Dermis microvascular lymphatic vessel endothelial cell (primary cell): Measurements from ENCODE around the gene TMC4. TPM values are rescaled to one million over a fixed set of nuclear protein-coding genes. Genes with fewer than 3 reads are reported as not detected.
"Not testable (repeated sequence)": the region's sequence is repeated elsewhere in the genome, so short reads cannot be mapped to it uniquely, and the experiment has no call there.

Source experiments
- DNase-seq, 2 donors: peaks; one replicate each; pipeline versions ENCODE4 v3.0.0 to v3.0.0-alpha.2; 2010; ENCODE audit warnings: low read depth in 2 of 2
- total RNA-seq: library from RNA; depleted of rRNA; stranded (reverse); fragments of >200 nt; gene quantifications from 2 replicates; pipeline ENCODE4 v1.2.1, GENCODE V29; 2014

Gene TMC4, protein sequence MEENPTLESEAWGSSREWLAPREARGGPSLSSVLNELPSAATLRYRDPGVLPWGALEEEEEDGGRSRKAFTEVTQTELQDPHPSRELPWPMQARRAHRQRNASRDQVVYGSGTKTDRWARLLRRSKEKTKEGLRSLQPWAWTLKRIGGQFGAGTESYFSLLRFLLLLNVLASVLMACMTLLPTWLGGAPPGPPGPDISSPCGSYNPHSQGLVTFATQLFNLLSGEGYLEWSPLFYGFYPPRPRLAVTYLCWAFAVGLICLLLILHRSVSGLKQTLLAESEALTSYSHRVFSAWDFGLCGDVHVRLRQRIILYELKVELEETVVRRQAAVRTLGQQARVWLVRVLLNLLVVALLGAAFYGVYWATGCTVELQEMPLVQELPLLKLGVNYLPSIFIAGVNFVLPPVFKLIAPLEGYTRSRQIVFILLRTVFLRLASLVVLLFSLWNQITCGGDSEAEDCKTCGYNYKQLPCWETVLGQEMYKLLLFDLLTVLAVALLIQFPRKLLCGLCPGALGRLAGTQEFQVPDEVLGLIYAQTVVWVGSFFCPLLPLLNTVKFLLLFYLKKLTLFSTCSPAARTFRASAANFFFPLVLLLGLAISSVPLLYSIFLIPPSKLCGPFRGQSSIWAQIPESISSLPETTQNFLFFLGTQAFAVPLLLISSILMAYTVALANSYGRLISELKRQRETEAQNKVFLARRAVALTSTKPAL
- 0.25 TPM in 1 of 2 replicates, not detected in the other for total RNA-seq

GRCh38 chr19:54172471-54173358 lies at the start of gene TMC4:
TMC4 (minus strand) TSS chr19:54173160; CDS start chr19:54173117, 43 bp downstream.
- no peak for DNase-seq

- not testable (repeated sequence) for DNase-seq
These were observed 49.0 kb upstream of the TMC4 start for GRCh38 chr19:54221947-54222346.

- not testable (repeated sequence) for DNase-seq
These were observed 46.7 kb upstream of the TMC4 start for GRCh38 chr19:54219702-54220101.

- DNase-seq = no peak
These were observed 46.2 kb upstream of the TMC4 start for GRCh38 chr19:54218960-54219661.

- DNase-seq = no peak
These were observed 45.3 kb upstream of the TMC4 start for GRCh38 chr19:54218259-54218658.

DNA sequence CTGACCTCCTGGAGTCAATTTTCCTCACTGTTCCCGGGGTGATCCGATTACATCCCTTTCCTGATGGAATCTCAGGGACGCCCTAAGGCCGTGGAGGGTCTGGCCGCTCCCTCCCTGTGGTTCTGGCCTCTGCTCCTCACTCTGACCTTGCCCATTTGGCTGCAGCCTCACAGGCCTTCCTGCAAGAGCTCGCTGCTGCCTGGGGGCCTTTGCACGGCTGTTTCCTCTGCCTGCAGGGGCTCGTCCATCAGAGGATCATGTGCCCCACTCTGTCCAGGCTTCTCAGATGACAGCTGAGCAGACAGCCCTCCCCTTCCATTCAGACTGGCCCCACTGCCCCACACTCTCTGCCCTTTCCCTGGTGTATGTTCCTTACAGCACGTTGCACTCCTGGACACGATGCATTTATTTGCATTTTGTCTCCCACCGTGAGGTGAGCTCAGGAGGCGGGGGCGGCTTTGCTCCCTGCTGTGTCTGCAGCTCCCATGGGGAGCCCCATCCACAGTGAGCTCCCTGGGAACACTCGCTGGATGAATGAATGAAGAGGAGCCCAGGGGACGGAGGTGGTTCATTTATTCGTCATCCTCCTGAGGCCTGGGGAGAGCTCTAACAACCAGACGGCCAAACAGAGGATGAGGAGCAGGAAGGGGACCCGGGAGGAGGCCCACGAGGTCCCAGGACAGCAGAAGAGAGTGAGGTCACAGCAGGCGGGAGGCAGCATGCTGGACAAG lies 44.7 kb upstream of the TMC4 start:
- DNase-seq = not testable (repeated sequence)

DNA sequence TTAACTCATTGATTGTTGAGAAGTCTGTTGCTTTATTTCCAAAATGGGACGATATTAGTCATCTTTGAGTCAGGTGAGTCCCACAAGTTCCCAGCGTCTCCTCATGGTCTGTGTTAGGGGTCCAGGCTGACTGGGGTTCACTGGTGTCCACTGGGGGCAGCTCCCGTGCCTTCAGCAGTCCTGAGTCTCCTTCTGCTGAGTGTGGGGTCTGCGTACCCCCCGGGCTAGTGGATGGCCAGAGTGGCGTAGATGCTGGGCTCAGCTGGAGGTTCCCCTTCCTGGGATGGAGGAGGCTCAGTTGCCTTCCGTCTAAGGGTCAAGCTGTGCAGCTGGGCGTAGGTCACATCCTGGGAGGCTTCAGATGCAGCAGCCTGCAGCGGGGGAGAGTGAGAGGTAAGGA lies 43.9 kb upstream of the TMC4 start:
- no peak for DNase-seq

GRCh38 chr19:54214734-54215133 lies 41.8 kb upstream of the TMC4 start:
- not testable (repeated sequence) for DNase-seq

DNA sequence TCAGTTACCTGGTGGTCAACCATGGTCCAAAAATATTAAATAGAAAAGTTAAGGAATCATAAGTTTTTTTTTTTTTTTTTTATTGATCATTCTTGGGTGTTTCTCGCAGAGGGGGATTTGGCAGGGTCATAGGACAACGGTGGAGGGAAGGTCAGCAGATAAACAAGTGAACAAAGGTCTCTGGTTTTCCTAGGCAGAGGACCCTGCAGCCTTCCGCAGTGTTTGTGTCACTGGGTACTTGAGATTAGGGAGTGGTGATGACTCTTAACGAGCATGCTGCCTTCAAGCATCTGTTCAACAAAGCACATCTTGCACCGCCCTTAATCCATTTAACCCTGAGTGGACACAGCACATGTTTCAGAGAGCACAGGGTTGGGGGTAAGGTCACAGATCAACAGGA lies 41.3 kb upstream of the TMC4 start:
- DNase-seq = not testable (repeated sequence)

DNA sequence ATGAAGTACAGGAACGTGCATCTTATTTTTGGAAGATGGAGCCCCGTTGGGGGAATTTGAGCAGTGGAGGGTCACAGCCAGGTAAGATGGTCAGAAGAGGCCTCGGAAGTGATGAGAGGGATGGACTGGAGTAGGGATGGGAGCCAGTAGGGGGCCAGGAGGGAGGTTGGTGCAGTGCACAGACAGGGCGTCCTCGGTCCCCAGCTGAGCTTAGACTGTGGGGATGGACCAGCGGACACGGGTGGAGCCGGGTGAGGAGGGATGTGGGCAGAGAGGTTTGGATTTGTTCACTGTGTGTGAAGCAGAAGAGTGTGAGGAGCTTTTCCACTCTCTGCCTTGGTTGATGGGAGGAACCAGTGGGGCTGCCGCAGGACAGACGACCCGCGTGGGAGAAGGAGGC lies 38.3 kb upstream of the TMC4 start:
- no peak for DNase-seq

GRCh38 chr19:54209811-54210494 lies 37.0 kb upstream of the TMC4 start:
- peak; percentile 22 to 95 for DNase-seq

GRCh38 chr19:54209058-54209810 lies 36.3 kb upstream of the TMC4 start:
- no peak for DNase-seq

DNA sequence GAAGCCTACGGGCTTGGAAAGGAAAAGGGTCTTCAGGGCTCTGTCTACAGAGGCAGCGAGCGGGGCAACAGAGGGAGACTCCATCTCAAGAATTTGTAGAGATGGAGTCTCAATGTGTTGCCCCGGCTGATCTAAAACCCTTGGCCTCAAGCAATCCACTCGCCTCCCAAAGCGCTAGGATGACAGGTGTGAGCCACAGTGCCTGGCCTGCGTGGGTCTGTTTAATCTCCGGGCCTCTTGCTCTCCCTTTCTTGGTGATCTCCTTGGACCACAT lies 35.8 kb upstream of the TMC4 start:
- DNase-seq = no peak

DNA sequence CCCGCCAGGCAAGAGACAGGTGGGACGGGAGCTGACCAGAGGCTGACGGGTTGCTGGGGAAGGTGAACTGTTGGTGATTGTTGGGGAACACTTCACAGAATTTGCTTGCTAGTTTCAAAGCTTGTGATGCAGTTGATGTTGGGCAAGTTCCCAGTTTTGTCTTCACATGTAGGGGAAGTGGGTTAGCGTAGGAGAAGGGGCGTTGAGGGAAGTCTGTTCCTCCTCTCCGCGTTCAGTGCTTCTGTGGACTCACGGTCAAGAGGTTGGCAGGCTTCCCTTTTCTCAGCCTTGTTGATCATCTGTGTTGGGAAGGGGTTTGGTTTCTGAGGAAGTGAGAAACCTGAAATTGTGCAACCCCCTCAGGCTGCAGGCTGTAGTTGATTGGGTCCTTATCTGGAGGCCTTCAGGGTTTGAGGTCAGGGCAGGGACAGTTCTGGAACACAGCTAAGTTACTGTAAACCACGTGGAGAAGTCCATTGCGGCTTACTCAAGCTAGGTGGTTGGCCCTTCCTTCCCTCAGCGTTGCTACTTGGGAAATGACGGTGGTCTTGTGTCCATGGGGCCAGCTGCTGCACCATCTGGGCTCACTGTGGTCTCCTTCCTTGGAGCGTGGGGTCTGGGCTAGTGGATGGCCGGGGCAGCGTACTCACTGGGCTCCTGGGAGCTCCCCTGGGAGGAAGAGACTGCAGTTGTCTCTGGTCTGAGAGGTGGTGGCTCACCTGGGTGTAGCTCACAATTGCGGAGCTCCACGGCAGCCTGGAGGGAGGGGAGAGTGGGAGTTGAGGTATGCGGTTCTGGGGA lies 35.2 kb upstream of the TMC4 start:
- no peak for DNase-seq

DNA sequence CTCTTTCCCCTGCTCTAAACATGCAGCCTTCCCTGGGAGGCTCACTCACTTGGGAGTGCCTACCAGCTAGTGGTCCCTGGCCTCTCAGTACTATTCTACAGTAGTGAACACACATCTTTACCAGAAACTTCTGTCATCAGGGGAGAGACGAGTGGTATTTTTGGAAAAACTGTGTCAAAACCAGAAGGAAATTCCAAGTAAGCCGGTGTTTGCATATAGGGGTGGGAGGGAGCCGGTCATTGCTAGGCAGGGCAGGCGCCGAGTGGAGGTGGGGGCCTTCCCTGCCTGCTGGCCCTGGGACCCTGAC lies 34.7 kb upstream of the TMC4 start:
- no peak for DNase-seq

DNA sequence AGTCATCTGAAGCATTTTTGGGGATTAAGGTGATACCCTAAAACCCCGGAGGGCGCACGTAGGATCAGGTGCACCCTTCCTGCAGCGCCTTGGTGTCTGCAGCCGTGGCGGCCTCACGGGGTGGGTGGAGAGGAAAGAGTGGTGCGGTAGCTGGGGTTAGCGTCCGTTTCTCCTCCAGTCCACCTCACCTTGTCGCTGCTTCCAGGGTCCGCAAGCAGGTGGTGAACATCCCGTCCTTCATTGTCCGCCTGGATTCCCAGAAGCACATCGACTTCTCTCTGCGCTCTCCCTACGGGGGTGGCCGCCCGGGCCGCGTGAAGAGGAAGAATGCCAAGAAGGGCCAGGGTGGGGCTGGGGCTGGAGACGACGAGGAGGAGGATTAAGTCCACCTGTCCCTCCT lies 34.2 kb upstream of the TMC4 start:
- not testable (repeated sequence) for DNase-seq

GRCh38 chr19:54206831-54207177 lies 33.8 kb upstream of the TMC4 start:
- DNase-seq = no peak

DNA sequence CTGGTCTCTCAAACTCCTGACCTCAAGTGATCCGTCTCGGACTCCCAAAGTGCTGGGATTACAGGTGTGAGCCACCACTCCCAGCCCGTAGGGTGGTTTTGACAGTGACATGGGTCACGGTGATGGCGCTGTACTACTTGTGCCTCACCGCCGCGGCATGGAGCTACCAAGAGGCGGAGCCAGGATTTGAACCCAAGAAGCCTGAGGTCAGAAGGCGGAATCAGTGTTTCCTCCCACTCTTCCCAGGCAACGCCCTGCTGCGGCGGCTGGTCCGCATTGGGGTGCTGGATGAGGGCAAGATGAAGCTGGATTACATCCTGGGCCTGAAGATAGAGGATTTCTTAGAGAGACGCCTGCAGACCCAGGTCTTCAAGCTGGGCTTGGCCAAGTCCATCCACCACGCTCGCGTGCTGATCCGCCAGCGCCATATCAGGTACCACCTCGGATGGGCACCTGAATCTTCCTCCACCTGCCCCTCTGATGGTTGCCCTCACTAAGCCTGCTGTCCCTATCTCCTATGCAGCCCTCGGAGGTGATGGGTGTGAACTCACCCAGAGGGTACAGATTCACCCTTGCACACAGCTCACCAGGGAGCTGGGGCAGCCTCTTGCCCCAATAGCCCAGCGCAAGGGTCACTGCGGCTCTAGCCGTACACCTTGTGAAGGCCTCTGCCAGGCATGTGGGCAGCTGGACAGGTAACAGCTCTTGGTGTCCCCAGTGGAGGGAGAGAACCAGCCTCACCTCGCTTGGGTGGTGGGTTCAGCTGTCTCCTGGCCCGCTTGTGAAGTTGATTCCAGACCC lies 33.3 kb upstream of the TMC4 start:
- DNase-seq = no peak
